NT2/D1 (cell line): ENCODE results near the gene RPL5.

Experiments used
- SUZ12 ChIP-seq: IDR thresholded peaks from 2 replicates; pipeline ENCODE4 v1.6.1; 2011; ENCODE audit not compliant: insufficient read length, insufficient read depth; ENCODE audit errors: extremely low read depth
- YY1 ChIP-seq: IDR thresholded peaks from 2 replicates; pipeline ENCODE4 v1.6.1; 2011; ENCODE audit not compliant: insufficient read length, insufficient read depth
- ZNF274 ChIP-seq: IDR thresholded peaks from 2 replicates; pipeline ENCODE4 v1.6.1; 2011; ENCODE audit warnings: mild to moderate bottlenecking, low read depth, low read length

DNA sequence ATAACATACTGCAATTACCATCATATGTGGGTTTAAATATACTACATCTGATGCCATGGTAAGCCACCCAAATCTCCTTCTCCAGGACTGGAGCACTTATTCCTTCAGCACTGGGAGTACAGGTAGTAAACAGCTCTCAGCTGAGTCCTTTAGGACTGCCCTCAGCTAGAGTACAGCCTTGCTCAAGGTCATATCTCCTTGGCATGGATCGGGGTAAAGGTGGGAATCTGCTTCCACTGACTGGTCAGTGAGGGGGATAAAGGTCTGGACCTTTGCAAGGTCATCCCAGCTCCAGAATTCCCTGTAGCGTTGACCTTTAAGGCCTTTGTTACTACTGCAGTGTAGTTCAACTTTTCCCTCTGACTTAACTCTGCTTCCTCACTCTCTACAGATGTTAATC is 38.8 kb downstream of the RPL5 start:
- TF ChIP-seq YY1: no peak
- TF ChIP-seq SUZ12: no peak
- no peak for TF ChIP-seq ZNF274
